ENCODE data around the gene PFDN6. TPM values are rescaled to one million over a fixed set of nuclear protein-coding genes. Genes with fewer than 3 reads are reported as not detected.

PFDN6 gene
- total RNA-seq, 4 donors from 2014 or later = 40.6 to 55.5 (median 50.6) TPM

GRCh38 chr6:33248932-33249731 is 40.3 kb upstream of the PFDN6 start:
- Histone ChIP-seq H3K27ac (peak overlapping the region; percentile 86 to 92 (median 88)), H3K36me3 (peaks cover 0 to 18% of the 10 kb centered on the region in 2 donors), H3K9me3 (no peaks in the 10 kb centered on the region), H3K27me3 (peaks cover 13% of the 10 kb centered on the region), H3K4me1 (peaks cover 3 to 32% (median 20%) of the 10 kb centered on the region in 3 donors), H3K4me3 (peak overlapping the region; percentile 36 to 57)
- TF ChIP-seq POLR2AphosphoS5 (IDR thresholded peaks at IDR 0.05) = peak; percentile 95
- TF ChIP-seq POLR2A (IDR thresholded peaks at IDR 0.05) = peak; percentile 87 to 94
- no peak for TF ChIP-seq EP300 (IDR thresholded peaks at IDR 0.05)
- TF ChIP-seq, protein P1, sequence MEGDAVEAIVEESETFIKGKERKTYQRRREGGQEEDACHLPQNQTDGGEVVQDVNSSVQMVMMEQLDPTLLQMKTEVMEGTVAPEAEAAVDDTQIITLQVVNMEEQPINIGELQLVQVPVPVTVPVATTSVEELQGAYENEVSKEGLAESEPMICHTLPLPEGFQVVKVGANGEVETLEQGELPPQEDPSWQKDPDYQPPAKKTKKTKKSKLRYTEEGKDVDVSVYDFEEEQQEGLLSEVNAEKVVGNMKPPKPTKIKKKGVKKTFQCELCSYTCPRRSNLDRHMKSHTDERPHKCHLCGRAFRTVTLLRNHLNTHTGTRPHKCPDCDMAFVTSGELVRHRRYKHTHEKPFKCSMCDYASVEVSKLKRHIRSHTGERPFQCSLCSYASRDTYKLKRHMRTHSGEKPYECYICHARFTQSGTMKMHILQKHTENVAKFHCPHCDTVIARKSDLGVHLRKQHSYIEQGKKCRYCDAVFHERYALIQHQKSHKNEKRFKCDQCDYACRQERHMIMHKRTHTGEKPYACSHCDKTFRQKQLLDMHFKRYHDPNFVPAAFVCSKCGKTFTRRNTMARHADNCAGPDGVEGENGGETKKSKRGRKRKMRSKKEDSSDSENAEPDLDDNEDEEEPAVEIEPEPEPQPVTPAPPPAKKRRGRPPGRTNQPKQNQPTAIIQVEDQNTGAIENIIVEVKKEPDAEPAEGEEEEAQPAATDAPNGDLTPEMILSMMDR (IDR thresholded peaks at IDR 0.05) = peak in 3 of 4 experiments; percentile 17 to 42 (median 18)
- WGBS, 2 donors (ENCODE audit: low coverage in 1 of 2) = 0% methylated on average over 20 of the region's 58 CpGs; no CpG with 5 or more reads in 1 of the 2 donors
- peak; percentile 98 for ATAC-seq

- TF ChIP-seq POLR2AphosphoS5 (IDR thresholded peaks at IDR 0.05) (no peak), POLR2A (IDR thresholded peaks at IDR 0.05) (no peak), EP300 (IDR thresholded peaks at IDR 0.05) (no peak)
- TF ChIP-seq, protein P1 (IDR thresholded peaks at IDR 0.05) = no peak
- no peaks in the 10 kb centered on the region for H3K9me3 ChIP-seq
- WGBS, 2 donors (ENCODE audit: low coverage in 1 of 2) = 50 to 53% methylated on average over 1 of the region's 15 CpGs
- H3K27ac ChIP-seq = peak overlapping the region; percentile 79 to 89 (median 86)
- peaks cover 0 to 26% of the 10 kb centered on the region in 2 donors for H3K36me3 ChIP-seq
- H3K4me1 ChIP-seq = peaks cover 3 to 32% (median 20%) of the 10 kb centered on the region in 3 donors
- H3K27me3 ChIP-seq = peaks cover 6% of the 10 kb centered on the region
- ATAC-seq = no peak
- peak overlapping the region; percentile 36 to 57 for H3K4me3 ChIP-seq
These were observed 39.4 kb upstream of the PFDN6 start for GRCh38 chr6:33249732-33250630.

- ATAC-seq = no peak
- WGBS, 2 donors (ENCODE audit: low coverage in 1 of 2) = 90 to 97% methylated on average over 6 to 9 of the region's 13 CpGs
- Histone ChIP-seq H3K36me3 (peaks cover 0 to 34% of the 10 kb centered on the region in 2 donors), H3K27me3 (no peaks in the 10 kb centered on the region), H3K27ac (peak overlapping the region in 2 of 4 donors; percentile 86 to 89), H3K4me3 (no peak overlapping the region), H3K4me1 (peaks cover 3 to 32% (median 20%) of the 10 kb centered on the region in 3 donors), H3K9me3 (no peaks in the 10 kb centered on the region)
- TF ChIP-seq, protein P1 (IDR thresholded peaks at IDR 0.05) = no peak
- TF ChIP-seq POLR2A (IDR thresholded peaks at IDR 0.05) = no peak
- no peak for TF ChIP-seq POLR2AphosphoS5 (IDR thresholded peaks at IDR 0.05)
- no peak for TF ChIP-seq EP300 (IDR thresholded peaks at IDR 0.05)
These were observed 38.7 kb upstream of the PFDN6 start for GRCh38 chr6:33250731-33251130.

- WGBS, 2 donors (ENCODE audit: low coverage in 1 of 2) = 86 to 87% methylated on average over 6 of the region's 6 CpGs
- H3K27ac ChIP-seq = no peak overlapping the region
- H3K27me3 ChIP-seq = no peaks in the 10 kb centered on the region
- H3K9me3 ChIP-seq = no peaks in the 10 kb centered on the region
- TF ChIP-seq POLR2AphosphoS5 (IDR thresholded peaks at IDR 0.05) (no peak), EP300 (IDR thresholded peaks at IDR 0.05) (no peak), POLR2A (IDR thresholded peaks at IDR 0.05) (no peak)
- TF ChIP-seq, protein P1 (IDR thresholded peaks at IDR 0.05) = no peak
- H3K4me3 ChIP-seq = no peak overlapping the region
- peaks cover 3 to 32% (median 20%) of the 10 kb centered on the region in 3 donors for H3K4me1 ChIP-seq
- ATAC-seq = no peak
- peaks cover 0 to 34% of the 10 kb centered on the region in 2 donors for H3K36me3 ChIP-seq
These were observed 37.9 kb upstream of the PFDN6 start for GRCh38 chr6:33251395-33252012.
